Airway epithelial cell (primary cell): ENCODE results near the gene NPR2. TPM values are rescaled to one million over a fixed set of nuclear protein-coding genes. Genes with fewer than 3 reads are reported as not detected.

Experiments used
- total RNA-seq: library from RNA; depleted of rRNA; stranded (reverse); fragments of >200 nt; gene quantifications from 2 replicates; pipeline ENCODE4 v1.2.3, GENCODE V29; 2015

NPR2 gene
- 4.0 and 12.5 TPM in 2 replicates for total RNA-seq

GRCh38 chr9:35791297-35791921, at the start of gene NPR2:
Gene NPR2 (plus strand): TSS chr9:35791591. CDS start chr9:35792409, 818 bp downstream.

GRCh38 chr9:35748858-35749514, 42.4 kb upstream of the NPR2 start, which contains the start of the genes GBA2 and RGP1:
Gene GBA2 (minus strand): TSS chr9:35749228. CDS start chr9:35748704, 524 bp downstream.
Gene RGP1 (plus strand): TSS chr9:35749287. CDS start chr9:35749756, 469 bp downstream.

GRCh38 chr9:35754264-35754663, 37.1 kb upstream of the NPR2 start, which contains the start of gene MSMP:
Gene MSMP (minus strand): TSS chr9:35754276. CDS start chr9:35754129, 147 bp downstream.

GRCh38 chr9:35812025-35812602, 20.7 kb downstream of the NPR2 start, which contains the start of gene SPAG8:
Gene SPAG8 (minus strand): TSS chr9:35812262. CDS start chr9:35812147, 115 bp downstream.

GRCh38 chr9:35814841-35815543, 23.6 kb downstream of the NPR2 start, which contains the start of gene HINT2:
Gene HINT2 (minus strand): TSS chr9:35815042. CDS start chr9:35814979, 63 bp downstream.

GRCh38 chr9:35828716-35829083, 37.3 kb downstream of the NPR2 start, which contains the start of gene FAM221B:
Gene FAM221B (minus strand): TSS chr9:35828732. CDS start chr9:35826161, 2,571 bp downstream.

GRCh38 chr9:35829084-35829763, 37.8 kb downstream of the NPR2 start, which contains the start of gene TMEM8B:
Gene TMEM8B (plus strand): TSS chr9:35829228. CDS start chr9:35829448, 220 bp downstream.

Other genes starting within 250 kb of the NPR2 start
- gene TESK1, start 186.3 kb upstream of the NPR2 start, total RNA-seq = 10.0 and 16.8 TPM in 2 replicates
- gene CD72, start 173.2 kb upstream of the NPR2 start, total RNA-seq = 0.56 TPM in 1 of 2 replicates, not detected in the other
- gene SIT1, start 140.7 kb upstream of the NPR2 start, total RNA-seq = not detected in 2 replicates
- 4,407 and 7,542 TPM in 2 replicates for gene RMRP, start 133.6 kb upstream of the NPR2 start, total RNA-seq
- 8.7 and 13.0 TPM in 2 replicates for gene CCDC107, start 133.3 kb upstream of the NPR2 start, total RNA-seq
- gene ARHGEF39, start 126.4 kb upstream of the NPR2 start, total RNA-seq = 5.5 and 6.5 TPM in 2 replicates
- gene CA9, start 117.7 kb upstream of the NPR2 start, total RNA-seq = 39.5 and 44.6 TPM in 2 replicates
- gene TPM2, start 101.7 kb upstream of the NPR2 start, total RNA-seq = 256 and 320 TPM in 2 replicates
- 102 and 136 TPM in 2 replicates for gene TLN1, start 59.4 kb upstream of the NPR2 start, total RNA-seq
- gene CREB3, start 58.9 kb upstream of the NPR2 start, total RNA-seq = 41.8 and 47.8 TPM in 2 replicates
- gene GBA2, start 42.4 kb upstream of the NPR2 start, total RNA-seq = 22.4 and 23.6 TPM in 2 replicates
- gene RGP1, start 42.3 kb upstream of the NPR2 start, total RNA-seq = 14.4 and 17.4 TPM in 2 replicates
- not detected in 2 replicates for gene MSMP, start 37.3 kb upstream of the NPR2 start, total RNA-seq
- not detected in 2 replicates for gene SPAG8, start 20.7 kb downstream of the NPR2 start, total RNA-seq
- gene HINT2, start 23.5 kb downstream of the NPR2 start, total RNA-seq = 19.9 and 24.8 TPM in 2 replicates
- not detected in 2 replicates for gene FAM221B, start 37.1 kb downstream of the NPR2 start, total RNA-seq
- gene TMEM8B, start 37.6 kb downstream of the NPR2 start, total RNA-seq = 4.5 and 5.7 TPM in 2 replicates
- not detected in 2 replicates for gene OR13J1, start 78.8 kb downstream of the NPR2 start, total RNA-seq
- gene HRCT1, start 114.6 kb downstream of the NPR2 start, total RNA-seq = 1.1 TPM in 1 of 2 replicates, not detected in the other
- 0.21 TPM in 1 of 2 replicates, not detected in the other for gene SPAAR, start 117.9 kb downstream of the NPR2 start, total RNA-seq
- not detected in 2 replicates for gene OR2S2, start 166.6 kb downstream of the NPR2 start, total RNA-seq
- gene RECK, start 245.3 kb downstream of the NPR2 start, total RNA-seq = 2.8 and 3.0 TPM in 2 replicates